Activated CD4-positive, alpha-beta T cell treated with anti-CD3 and anti-CD28 coated beads, Interleukin-2, amount 50 U/mL, for 24 hours (primary cell): ENCODE results near the gene HELLS.
"Not testable (repeated sequence)": the region's sequence is repeated elsewhere in the genome, so short reads cannot be mapped to it uniquely, and the experiment has no call there.

Source experiments
- DNase-seq, 2 donors: peaks; one replicate each; pipeline ENCODE4 v3.0.0-alpha.2; 2020; ENCODE audit warnings: low read depth in 1 of 2, low spot score in 1 of 2

The HELLS gene

GRCh38 chr10:94545391-94546048 lies at the start of gene HELLS:
TSS of gene HELLS (plus strand) at chr10:94545788. CDS start at chr10:94545922, 134 bp downstream.
- peak; percentile 59 to 75 for DNase-seq

DNA sequence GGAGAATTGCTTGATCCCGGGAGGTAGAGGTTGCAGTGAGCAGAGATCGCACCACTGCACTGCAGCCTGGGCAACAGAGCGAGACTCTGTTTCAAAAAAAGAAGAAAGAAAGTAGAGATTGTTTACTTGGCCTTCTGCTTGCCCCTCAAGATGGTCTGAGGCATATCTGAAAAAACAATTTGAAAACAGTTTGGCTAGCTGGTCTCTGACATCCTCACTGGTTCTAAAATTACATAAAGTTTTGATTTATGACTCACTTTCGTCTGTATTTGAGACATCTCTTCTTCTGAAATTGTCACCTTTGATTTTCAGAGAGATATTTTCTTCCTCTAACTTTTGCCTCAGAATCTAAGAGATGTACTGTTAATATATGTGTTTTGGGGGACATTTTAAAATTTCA lies 49.6 kb upstream of the HELLS start:
- DNase-seq = no peak

DNA sequence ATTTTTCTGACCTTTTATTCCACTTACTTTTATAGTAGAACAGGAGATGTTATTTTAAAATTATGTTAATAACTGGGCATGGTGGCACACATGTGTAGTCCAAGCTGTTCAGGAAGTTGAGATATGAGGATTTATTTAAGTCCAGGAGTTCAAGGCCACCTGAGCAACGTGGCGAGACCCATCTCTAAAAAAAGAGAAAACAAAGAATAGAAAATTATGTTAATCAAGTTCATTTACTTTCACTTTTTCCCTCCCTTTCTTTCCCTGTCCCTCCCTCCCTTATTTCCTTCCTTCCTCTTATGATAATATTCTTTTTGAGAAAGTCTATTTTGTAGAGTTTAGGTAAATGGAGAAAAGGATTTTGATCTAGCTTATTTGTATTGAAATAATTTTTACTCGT lies 48.9 kb upstream of the HELLS start:
- DNase-seq = no peak

DNA sequence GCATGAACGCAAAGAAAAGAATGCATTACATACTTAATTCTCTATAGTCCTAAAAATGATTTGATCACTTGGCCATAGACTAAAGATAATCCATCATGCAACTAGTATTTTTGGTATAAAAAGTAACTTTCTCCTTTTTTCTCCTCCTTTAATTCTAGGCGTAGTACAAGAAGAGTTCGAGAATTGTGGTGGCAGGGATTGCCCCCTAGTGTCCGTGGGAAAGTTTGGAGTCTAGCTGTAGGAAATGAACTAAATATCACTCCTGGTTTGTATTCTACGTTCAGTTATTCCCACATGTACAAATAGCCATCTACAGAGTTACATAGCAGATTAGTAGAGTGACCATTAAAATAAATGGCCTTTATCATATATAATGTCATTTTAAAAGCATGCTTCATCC lies 45.5 kb upstream of the HELLS start:
- DNase-seq = no peak

DNA sequence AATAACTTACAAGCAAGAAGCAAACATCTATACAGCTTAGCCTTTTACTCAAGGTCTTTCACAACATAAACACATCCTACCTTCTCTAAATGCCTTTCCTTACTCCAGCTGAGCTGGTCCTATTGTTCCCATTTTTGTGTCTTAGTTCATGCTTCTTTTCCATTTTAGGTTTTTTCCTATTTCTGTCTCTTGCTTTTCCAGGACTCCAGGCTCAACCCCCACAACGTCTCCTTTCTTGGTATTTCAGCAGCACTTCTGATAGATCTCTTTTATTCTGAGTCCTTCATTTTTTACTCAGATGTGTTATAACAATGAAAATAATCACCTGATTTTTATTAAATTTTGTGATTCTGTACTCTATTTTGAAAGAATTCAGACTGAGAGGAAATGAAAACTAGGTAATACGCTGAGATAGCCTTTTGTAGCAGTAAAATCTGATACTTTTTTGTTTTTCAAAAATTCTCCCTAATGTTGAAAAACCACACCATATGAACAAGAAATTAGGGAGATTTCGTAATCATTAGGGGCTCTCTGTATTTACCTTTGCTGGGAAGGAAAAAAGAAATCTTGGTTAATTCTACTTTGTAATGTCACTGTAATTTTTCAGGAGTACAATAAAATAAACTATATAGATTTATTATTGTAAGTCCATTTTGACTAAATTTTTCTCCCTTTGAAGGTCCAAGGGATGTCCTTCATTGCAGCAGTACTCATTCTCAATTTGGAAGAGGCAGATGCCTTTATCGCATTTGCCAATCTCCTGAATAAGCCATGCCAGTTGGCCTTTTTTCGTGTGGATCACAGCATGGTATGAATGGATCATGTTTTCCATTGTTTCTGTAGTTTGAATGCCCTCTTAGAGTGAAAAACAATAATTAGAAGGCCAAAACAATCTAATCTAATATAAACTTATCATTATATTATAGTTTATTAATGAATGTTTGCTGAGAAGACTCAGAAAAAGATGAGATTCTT lies 24.0 kb upstream of the HELLS start:
- DNase-seq = no peak

- DNase-seq = no peak
Measured at GRCh38 chr10:94524146-94524545, 21.4 kb upstream of the HELLS start.

GRCh38 chr10:94524711-94525110 lies 20.9 kb upstream of the HELLS start:
- no peak for DNase-seq

- DNase-seq = not testable (repeated sequence)
Measured at GRCh38 chr10:94531550-94531949, 14.0 kb upstream of the HELLS start.

DNA sequence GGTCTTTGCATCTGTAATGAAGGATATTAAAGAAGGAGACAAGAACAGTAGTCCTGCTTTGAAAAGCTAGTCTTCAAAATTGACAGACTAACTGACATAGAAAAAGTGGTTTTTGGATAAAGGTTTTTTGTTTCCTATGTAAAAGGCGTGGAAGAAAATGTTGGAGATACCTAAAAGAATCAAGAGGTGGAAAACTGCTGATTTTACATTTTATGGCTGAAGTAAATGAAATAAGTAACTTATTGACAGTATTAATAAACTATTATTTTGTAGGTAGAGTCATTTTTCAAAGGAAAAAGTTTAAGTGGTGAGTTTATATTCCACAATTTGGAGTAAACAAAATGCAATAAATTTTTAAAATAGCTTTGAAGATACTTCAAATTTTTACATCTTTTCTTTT lies 12.6 kb upstream of the HELLS start:
- no peak for DNase-seq

DNA sequence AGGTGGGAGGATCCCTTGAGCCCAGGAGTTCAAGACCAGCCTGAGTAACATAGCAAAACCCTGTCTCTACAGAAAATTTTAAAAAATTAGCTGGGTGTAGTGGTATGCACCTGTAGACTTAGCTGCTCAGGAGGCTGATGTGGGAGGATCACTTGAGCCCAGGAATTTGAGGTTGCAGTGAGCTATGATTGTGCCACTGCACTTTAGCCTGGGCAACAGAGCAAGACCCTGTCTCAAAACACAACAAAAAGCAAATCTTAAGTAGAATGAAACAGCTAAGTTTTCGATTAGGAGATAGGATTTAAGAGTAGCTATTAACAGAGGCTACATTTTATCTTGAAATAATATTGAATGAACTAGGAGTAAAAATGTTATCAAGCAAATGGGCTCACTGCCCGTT lies 3.3 kb upstream of the HELLS start:
- not testable (repeated sequence) for DNase-seq

DNA sequence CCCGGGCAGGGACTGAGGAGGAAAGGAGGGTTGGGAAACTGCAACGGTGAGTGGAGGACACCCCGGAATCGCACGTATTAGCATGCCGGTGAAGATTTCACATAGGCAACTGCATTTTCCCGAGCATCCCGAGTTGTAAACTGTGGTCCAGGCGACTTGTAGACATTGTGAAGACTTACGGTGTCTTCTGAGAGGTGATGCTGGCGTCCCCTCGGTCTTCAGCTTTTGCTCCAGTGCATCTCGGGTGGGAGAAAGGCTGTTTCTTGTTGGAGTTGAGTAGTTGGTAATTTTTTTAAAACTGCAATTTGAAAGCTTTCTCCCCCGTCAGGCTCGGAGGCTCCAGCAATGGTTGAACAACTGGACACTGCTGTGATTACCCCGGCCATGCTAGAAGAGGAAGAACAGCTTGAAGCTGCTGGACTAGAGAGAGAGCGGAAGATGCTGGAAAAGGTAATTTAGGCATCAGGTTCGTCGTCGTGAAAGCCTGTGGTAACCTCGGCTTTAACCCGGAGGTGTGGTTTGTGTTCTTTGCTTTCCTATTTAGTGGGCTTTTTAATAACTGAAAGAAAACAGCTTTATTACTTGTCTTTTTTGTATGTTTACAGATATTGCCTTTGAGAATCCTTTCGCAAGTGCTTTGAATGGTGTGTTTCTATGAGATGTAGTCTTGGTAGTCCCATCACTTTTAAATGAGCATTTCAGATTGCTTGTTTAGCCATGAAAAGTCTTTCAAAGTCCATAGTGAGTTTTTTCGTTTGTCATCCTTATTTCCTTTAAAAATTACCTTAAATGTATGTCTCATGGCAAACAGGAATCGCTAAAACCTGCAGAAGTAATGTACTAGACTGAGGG lies 687 bp downstream of the HELLS start:
- DNase-seq = no peak

DNA sequence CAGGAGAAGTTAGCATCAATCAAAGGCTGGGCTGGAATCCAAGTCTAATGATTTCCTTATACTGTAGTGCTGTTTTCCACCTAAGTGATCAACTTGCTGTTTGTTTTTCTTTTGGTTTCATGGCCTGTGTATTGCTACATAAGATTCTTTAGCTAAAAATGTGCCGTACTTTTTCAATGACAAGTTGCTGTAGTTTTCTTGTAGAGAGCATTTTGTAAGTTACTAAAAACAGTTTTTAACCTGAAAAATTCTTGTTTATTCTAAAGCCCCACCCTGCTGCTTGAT lies 1.3 kb downstream of the HELLS start:
- DNase-seq = no peak

DNA sequence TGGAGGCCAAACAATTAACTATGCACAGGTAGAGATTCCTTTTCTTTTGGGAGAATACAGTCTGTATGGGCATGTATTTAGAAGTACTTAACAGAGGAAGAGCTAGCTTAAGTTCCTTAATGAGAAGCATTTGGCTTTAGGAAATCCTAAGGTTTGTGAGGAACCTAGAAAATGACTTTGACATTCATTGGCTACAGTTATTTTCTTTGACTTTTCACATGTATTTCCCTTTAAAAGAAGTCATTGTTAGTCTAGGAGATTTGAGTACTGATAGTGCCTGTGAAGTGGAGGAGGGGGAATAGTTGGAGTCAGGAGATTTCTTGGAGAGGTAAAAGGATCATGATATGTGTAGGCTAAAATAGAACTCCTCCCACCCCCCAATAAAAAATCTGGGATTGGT lies 3.6 kb downstream of the HELLS start:
- DNase-seq = no peak

- DNase-seq = not testable (repeated sequence)
Measured at GRCh38 chr10:94567714-94568307, 22.2 kb downstream of the HELLS start.

DNA sequence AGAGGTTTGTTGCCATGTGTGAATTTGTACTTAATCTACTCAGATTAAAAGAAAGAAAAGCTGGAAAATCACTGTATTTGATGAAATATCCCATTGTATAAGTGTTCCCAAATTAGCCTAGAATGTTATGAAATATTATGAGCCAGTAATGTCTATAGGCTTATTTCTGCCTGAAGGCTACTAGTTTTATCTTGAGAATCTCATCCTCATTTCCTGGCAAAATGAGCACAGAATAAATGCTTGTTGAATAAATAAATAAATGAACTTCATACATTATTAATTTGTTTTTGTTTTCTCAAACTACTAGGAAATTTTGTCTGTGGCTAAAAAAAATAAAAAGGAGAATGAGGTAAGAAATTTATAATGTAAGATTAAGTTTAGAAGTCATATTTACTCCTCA lies 25.5 kb downstream of the HELLS start:
- DNase-seq = no peak

DNA sequence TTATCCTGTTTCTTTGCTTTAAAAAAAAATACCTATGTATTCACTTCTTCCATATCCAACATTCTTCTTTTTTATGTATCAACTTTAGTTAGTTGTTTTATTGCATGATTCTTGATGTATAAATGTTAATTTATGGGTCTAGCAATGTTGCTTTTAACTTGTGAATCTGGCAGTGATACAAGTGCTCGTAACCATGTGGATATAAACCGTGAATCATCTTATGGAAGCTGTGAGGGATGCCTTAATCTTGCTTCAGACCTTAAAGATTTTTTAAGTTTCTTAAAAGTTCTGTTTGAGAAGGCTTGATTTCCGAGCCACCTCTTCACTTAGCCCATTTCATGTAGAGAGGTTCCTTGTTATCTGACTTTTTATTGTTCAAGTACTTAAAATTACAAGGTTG lies 25.9 kb downstream of the HELLS start:
- DNase-seq = no peak

- no peak for DNase-seq
Measured at GRCh38 chr10:94578790-94579189, 33.2 kb downstream of the HELLS start.

DNA sequence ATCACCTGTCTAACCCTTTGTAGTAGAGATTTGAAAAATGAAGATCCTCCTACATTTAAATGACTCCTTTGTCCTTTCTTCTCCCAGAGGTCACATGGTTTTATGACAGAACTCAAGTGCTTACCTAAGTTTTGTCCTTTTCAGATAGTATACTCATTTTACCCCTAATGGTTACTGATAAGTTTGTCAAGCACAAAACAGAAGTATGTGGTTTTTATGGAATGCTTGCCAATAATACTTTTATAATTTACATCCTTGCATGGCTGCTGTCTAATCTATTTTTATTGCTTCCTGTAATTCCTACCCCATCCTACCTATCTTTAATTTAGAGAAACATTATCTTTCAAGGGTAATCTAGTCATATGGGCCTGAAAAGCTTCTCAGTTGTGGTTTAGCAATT lies 37.5 kb downstream of the HELLS start:
- no peak for DNase-seq

- DNase-seq = no peak
Measured at GRCh38 chr10:94591461-94592205, 46.0 kb downstream of the HELLS start.

GRCh38 chr10:94602729-94603515 lies 57.3 kb downstream of the HELLS start:
- no peak for DNase-seq
